Glutamatergic neuron (in vitro differentiated cells): ENCODE measurements around the gene APBA2. TPM values are rescaled to one million over a fixed set of nuclear protein-coding genes. Genes with fewer than 3 reads are reported as not detected.

Experiments
- DNase-seq: peaks from one replicate; pipeline ENCODE4 v3.0.0; 2022
- H3K27ac Mint-ChIP-seq: one replicate; pipeline ENCODE4 v1.8.0; 2020; ENCODE audit warnings: mild to moderate bottlenecking, mixed read lengths, inconsistent platforms; ENCODE audit not compliant: unreplicated experiment
- H3K27me3 Mint-ChIP-seq: one replicate; pipeline ENCODE4 v1.8.0; 2020; ENCODE audit warnings: mild to moderate bottlenecking, moderate library complexity, mixed read lengths, inconsistent platforms; ENCODE audit not compliant: unreplicated experiment
- H3K36me3 Mint-ChIP-seq: one replicate; pipeline ENCODE4 v1.8.0; 2020; ENCODE audit warnings: mild to moderate bottlenecking, mixed read lengths, inconsistent platforms; ENCODE audit not compliant: unreplicated experiment
- H3K4me1 Mint-ChIP-seq: one replicate; pipeline ENCODE4 v1.8.0; 2020; ENCODE audit warnings: mild to moderate bottlenecking, low read depth, mixed read lengths, inconsistent platforms; ENCODE audit not compliant: unreplicated experiment
- H3K4me3 Mint-ChIP-seq: one replicate; pipeline ENCODE4 v1.8.0; 2020; ENCODE audit warnings: mild to moderate bottlenecking, mixed read lengths, inconsistent platforms; ENCODE audit not compliant: unreplicated experiment
- H3K9me3 Mint-ChIP-seq: one replicate; pipeline ENCODE4 v1.8.0; 2020; ENCODE audit warnings: mild to moderate bottlenecking, moderate library complexity, mixed read lengths, inconsistent platforms; ENCODE audit not compliant: unreplicated experiment
- total RNA-seq: library from RNA; stranded (reverse); fragmentation: NEBNext Ultra II Directional; extraction: Animal tissue kit (Norgen Biotek cat#: 25700); gene quantifications from one replicate; pipeline ENCODE4 v1.2.1, GENCODE V29; 2021; ENCODE audit not compliant: unreplicated experiment
- TF ChIP-seq, protein P1 (sequence below): fragments of 200-600 bp; sonication (generic); IDR thresholded peaks from one replicate; pipeline ENCODE4 v1.5.0; 2021; ENCODE audit not compliant: partially characterized antibody, unreplicated experiment

The APBA2 gene
- total RNA-seq, 1 donor from 2014 or later, result 166 TPM

GRCh38 chr15:29117778-29118177 lies 232.0 kb downstream of the APBA2 start:
- no peak for DNase-seq
- Mint-ChIP-seq H3K36me3 (no peaks in the 10 kb centered on the region), H3K4me1 (peaks cover 19% of the 10 kb centered on the region), H3K4me3 (no peak overlapping the region), H3K9me3 (peaks cover 23% of the 10 kb centered on the region), H3K27ac (no peak overlapping the region), H3K27me3 (peaks cover 10% of the 10 kb centered on the region)
- TF ChIP-seq, protein P1, sequence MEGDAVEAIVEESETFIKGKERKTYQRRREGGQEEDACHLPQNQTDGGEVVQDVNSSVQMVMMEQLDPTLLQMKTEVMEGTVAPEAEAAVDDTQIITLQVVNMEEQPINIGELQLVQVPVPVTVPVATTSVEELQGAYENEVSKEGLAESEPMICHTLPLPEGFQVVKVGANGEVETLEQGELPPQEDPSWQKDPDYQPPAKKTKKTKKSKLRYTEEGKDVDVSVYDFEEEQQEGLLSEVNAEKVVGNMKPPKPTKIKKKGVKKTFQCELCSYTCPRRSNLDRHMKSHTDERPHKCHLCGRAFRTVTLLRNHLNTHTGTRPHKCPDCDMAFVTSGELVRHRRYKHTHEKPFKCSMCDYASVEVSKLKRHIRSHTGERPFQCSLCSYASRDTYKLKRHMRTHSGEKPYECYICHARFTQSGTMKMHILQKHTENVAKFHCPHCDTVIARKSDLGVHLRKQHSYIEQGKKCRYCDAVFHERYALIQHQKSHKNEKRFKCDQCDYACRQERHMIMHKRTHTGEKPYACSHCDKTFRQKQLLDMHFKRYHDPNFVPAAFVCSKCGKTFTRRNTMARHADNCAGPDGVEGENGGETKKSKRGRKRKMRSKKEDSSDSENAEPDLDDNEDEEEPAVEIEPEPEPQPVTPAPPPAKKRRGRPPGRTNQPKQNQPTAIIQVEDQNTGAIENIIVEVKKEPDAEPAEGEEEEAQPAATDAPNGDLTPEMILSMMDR, result no peak

- TF ChIP-seq, protein P1, result no peak
- Mint-ChIP-seq H3K9me3 (peaks cover 14% of the 10 kb centered on the region), H3K27me3 (peaks cover 5% of the 10 kb centered on the region), H3K27ac (no peak overlapping the region), H3K4me3 (no peak overlapping the region), H3K36me3 (no peaks in the 10 kb centered on the region), H3K4me1 (peaks cover 9% of the 10 kb centered on the region)
- DNase-seq, result no peak
Observed at GRCh38 chr15:29119847-29120246, 234.1 kb downstream of the APBA2 start.

GRCh38 chr15:29120593-29121368 lies 235.0 kb downstream of the APBA2 start:
- Mint-ChIP-seq H3K36me3 (no peaks in the 10 kb centered on the region), H3K4me1 (peaks cover 7% of the 10 kb centered on the region), H3K27ac (peak overlapping the region; percentile 22), H3K4me3 (no peak overlapping the region), H3K9me3 (peaks cover 14% of the 10 kb centered on the region), H3K27me3 (peaks cover 5% of the 10 kb centered on the region)
- DNase-seq, result no peak
- TF ChIP-seq, protein P1, result no peak

DNA sequence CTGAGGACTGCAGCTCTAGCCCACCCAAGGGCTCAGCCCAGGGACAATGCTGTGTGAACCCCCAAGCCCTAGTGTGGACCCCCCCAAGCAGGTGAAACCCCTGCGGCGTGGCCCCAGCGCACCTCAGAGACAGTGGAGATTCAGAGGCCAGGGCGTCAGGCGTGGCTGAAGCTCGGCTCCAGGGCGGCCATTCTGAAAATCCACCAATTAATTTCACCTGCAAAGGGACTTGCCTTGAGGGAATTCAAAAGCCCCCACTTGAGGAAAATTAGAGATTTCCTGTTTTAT lies 235.5 kb downstream of the APBA2 start:
- Mint-ChIP-seq H3K4me1 (peaks cover 7% of the 10 kb centered on the region), H3K27ac (no peak overlapping the region), H3K9me3 (peaks cover 14% of the 10 kb centered on the region), H3K36me3 (no peaks in the 10 kb centered on the region), H3K4me3 (no peak overlapping the region), H3K27me3 (peaks cover 5% of the 10 kb centered on the region)
- DNase-seq, result no peak
- TF ChIP-seq, protein P1, result no peak

- H3K27me3 Mint-ChIP-seq, result peaks cover 5% of the 10 kb centered on the region
- H3K27ac Mint-ChIP-seq, result no peak overlapping the region
- no peaks in the 10 kb centered on the region for H3K36me3 Mint-ChIP-seq
- TF ChIP-seq, protein P1, result no peak
- peaks cover 14% of the 10 kb centered on the region for H3K9me3 Mint-ChIP-seq
- DNase-seq, result no peak
- H3K4me1 Mint-ChIP-seq, result peaks cover 7% of the 10 kb centered on the region
- H3K4me3 Mint-ChIP-seq, result no peak overlapping the region
Observed at GRCh38 chr15:29121907-29122306, 236.1 kb downstream of the APBA2 start.
